Measurements from ENCODE around the gene PHF10.
A peak's percentile ranks its signal among the peaks of the same experiment; 100 is the strongest.
"Not testable (repeated sequence)": the region's sequence is repeated elsewhere in the genome, so short reads cannot be mapped to it uniquely, and the experiment has no call there.

PHF10 gene

DNA sequence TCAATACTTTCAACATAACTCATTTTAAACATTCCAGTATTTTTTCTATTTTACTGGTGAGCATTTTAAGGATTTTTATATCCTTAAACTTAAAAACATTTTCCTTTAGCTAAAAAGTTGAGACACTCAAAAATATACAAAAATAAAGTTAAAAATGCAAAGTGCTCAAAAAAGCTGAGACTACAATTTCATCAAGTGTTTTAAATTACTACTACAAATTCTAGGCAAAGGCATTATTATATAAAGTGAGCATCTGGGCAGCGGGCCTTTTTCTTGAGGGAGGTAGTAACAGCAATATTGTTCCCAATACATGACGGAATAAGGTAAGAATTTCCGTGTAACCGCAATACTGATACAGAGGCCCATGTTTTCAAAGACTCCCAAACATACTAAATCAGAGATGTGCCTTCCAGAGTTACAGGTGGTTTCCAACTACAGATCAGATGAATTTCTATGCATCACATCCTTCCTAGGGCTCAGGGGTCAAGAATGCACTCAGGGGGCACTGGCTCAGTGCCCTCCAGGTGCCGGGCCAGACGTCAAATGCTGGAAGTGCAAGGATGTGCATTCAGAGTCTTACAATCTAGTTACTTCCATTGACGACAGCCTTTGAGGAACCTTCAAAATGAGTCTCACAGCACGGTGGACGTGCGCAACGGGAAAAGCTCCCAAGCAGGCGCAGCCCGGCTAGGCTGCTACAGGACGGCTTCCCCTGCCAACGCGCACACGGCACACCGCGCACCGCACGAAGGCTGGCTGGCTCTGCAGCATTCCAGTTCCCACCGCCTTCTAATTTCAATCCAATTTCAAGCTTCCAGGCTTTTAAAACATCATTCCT, 1.7 kb downstream of the PHF10 start:
- peak; percentile 69 for DNase-seq

DNA sequence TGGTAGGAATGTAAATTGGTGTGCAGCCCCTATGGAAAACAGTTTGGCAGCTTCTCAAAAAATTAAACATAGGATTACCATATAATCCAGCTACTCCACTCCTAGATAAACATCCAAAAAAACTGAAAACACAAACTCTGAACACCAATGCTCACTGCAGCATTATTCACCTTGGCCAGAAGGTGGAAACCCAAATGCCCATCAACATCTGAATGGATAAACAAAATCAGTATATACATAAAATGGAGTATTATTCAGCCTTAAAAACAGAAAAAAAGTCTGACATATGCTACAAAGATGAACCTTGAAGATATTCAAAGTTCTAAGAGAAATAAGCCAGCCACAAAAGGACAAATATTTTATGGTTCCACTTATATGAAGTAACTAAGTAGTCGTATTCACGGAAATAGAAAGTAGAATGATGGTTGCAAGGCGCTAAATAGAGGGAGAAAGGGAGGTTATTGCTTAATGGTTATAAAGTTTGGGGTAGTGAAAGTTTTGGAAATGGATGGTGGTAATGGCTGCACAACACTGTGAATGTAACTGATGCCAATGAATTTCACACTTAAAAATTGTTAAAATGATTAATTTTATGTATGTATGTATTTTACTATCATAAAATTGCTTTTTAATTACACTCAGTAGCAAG, 4.0 kb downstream of the PHF10 start:
- DNase-seq = no peak

DNA sequence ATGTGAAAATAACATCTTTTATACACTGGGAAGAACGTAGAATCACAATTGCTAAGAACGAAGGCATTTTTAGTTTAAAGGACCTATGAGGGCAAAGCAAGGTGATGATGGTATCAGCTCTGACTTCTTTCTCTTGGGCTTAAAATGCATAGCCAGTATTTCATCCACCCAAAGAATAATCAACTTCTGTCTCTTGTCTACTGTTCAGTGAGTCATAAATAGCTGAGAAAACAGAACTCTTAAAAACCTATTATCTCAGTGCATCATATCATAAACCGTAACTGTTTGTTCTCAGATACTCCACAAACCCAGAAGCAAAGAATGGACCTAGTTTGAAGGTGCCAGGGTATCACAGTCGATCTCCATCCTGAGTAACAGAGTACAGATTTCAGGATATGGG, 5.2 kb downstream of the PHF10 start:
- no peak for DNase-seq

DNA sequence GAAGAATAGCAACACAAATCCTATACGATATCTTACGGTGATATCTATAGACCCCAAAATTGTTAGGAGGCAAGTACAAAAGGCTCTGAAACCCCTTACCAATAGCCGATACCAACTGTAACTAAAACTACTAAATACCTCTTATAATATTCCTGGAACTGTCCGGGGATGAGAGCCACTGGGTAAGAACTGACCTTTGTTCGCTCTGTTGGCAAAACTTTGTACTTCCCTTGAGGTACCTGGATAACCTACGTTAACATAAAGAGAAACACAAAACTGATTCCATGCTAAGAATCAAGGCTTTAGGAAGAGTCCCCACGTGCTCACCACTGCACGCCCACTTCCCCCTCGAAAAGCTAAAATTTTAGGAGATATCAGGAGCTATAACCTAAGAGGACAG, 9.7 kb downstream of the PHF10 start:
- DNase-seq = no peak

DNA sequence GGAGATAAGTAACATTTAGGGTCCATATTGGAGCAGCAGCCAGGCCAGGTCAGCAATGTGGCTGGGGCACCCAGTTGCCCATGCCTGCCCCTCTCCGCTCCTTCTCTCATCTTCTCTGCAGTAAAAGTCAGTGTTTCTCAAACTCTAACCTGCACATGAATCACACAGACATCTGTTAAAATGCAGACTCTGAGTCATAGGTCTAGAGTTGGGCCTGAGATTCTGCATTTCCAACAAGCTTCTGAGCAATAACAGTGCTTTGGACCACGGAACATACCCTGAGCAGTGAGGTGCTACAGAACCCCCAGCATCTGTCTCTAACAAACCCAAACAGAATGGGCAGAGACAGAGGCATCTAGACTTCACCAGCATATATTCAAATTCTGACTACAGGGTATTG, 10.1 kb downstream of the PHF10 start:
- no peak for DNase-seq

DNA sequence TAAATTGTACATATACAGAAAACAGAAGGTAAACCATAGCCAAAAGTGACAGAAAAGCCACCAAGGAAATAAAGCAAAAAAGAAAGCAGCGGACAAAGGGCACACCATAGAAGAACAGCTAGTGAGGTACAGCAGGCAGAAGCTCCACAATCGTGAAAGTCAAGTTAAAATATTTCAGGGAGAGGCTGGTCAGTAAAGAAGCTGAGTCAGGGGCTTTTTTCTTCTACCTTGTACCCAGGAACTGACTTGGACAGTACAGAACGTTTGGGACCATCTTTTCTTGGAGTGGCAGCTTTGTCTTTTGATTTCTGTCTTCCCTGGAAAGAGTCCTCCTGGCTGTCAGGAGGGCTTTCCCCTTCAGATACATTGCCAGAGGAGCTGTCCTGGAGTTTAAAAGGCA, 14.3 kb downstream of the PHF10 start:
- no peak for DNase-seq

DNA sequence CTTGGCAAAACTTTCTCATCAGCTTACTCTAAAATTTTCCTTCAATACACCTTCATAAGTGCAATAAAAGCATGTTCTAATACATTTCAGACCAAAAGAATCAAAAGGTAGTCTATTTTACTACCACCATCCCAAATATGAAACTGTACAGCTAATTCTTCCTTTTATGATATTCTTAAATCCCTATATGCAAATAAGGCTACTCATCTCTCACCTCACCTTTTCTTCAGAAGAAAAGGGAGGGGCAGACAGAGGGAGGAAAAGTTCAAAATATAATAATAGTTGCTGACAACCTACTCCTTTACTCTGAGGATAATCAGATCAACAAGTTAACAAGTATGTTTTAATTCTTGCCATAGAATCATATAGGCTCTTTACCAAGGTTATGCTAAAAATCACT, 15.0 kb downstream of the PHF10 start:
- DNase-seq = no peak

DNA sequence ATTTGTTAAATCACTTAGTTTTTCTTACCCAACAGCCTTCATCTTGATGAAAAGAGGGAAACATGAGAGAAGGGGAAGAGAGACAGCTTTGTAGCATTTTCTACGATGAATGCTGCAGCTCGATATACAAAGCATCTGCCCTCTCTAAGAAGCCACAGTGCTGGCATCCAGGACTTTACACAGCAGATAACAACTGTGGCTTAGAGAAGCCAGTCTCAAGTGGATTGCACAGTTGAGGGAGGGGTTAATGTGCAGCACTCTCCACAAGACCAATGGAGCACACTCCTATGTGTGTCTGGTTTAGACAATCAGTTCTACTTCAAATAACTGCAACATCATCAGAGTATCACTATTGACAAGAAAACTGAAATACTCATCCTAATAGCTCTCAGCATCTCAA, 16.5 kb downstream of the PHF10 start:
- no peak for DNase-seq

DNA sequence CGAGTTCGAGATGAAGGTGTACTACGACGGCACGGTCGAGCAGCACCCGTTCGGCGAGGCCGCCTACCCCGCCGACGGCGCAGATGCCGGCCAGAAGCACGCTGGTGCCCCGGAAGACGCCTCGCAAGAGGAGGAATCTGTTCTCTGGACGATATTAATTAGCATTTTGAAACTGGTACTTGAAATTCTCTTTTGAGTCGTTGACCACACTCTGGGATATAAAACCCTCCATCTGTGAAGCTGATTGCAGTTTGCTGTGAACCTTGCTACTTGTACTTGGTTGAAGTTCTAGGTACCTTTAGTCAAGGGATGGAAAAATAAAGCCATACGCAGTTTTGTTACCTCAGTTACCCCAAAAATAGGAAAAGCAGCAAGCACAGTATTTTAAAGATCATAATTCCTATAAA, 21.5 kb downstream of the PHF10 start:
- DNase-seq = no peak

DNA sequence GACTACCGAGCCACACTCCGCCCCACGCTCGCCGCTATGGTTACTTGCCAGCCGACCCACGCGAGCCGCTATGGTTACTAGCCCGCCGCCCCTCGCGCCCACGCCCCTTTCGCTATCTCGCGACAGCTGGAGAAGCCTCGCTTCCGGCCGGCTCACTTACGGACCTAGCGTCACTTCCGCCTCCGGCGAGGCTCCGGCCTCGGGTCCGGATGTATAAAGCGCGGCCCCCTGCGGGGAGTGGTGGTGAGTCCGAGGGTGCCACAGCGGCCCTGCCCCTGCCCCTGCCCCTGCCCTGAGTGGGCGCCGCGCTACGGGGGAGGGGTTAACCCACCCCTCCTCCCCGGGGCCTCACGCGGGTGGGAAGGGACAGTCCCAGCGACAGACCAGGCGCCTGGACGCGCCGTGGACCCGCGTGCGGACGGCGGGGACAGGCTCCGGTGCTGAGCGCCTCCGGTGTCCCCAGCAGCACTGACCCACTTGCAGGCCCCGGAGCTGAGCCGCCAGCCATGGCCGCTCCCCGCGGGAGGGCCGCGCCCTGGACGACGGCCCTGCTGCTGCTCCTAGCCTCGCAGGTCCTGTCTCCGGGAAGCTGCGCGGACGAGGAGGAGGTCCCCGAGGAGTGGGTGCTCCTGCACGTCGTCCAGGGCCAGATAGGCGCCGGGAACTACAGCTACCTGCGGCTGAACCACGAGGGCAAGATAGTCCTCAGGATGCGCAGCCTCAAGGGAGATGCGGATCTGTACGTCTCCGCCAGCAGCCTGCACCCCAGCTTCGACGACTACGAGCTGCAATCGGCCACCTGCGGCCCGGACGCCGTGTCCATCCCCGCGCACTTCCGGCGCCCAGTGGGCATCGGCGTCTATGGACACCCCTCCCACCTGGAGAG, 22.1 kb downstream of the PHF10 start, which contains the start of the genes C6orf120 and WDR27:
Gene C6orf120 (plus strand): TSS at position 173 of the 886 bp plus-strand sequence. CDS start 334 bp downstream, at position 507.
Gene WDR27 (minus strand): TSS at position 76 of the 886 bp plus-strand sequence. CDS start 13,024 bp downstream, outside the sequence.
- DNase-seq = peak; percentile 98

DNA sequence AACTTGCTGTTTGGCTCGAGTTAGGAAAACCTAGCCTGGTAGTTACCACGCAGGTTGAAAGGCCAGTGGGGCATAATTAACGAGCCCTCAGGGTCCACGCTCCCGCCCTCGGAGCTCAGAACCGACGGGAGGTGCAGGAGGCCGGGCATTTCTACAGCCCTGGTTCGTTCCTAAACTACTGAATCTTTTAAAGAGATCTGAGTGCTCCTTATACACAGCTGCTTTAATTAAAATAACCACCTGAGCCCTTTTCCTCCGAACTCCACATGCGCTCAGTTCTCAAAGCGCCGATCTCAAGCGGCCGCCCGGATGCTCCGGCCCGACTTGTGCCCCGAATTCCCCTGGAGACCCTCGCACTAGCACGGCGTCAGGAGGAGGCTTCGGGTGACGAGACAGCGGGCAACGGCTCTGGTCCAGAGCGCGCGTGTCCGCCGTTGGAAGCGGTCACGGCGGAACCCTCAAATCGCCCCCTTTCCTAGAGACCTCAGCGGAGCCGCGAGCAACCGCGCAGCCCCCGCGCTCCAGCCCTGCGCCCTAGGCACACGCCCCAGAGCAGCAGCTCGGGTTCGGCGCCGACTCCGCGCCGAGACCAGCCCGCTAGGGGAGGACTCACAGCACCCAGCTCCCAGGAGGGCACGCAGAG, 22.9 kb downstream of the PHF10 start:
- no peak for DNase-seq

DNA sequence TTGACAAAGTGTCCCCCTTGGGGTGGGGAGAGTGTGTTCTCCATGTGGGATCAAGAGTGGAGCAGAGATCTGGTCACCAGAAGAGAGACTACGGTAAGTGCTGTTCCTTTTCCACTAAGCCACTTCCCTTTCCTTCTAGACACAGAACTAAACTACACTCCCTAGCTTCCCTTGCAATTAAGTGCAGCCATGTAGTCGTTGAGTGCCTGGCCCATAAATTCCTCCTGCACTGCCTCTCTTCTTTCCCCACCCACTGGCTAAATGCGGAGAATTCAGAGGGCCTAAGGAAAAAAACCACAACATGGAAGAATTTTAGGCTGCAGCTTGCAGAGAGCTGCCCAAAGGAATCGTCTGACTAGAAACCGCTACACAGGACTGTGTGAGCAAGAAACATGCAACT, 24.0 kb downstream of the PHF10 start:
- no peak for DNase-seq

DNA sequence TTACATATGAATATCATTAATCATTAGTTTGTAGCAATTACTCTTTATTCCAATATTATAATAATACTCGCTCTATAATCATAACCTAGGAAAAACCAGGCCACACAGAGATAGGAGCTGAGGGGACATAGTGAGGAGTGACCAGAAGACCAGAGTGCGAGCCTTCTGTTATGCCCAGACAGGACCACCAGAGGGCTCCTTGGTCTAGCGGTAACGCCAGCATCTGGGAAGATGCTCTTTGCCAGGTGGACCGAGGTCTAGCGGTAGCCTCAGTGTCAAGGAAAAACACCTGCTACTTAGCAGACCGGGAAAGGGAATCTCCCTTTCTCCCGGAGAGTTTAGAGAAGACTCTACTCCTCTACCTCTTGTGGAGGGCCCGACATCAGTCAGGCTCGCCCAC, 27.2 kb downstream of the PHF10 start:
- DNase-seq = not testable (repeated sequence)

DNA sequence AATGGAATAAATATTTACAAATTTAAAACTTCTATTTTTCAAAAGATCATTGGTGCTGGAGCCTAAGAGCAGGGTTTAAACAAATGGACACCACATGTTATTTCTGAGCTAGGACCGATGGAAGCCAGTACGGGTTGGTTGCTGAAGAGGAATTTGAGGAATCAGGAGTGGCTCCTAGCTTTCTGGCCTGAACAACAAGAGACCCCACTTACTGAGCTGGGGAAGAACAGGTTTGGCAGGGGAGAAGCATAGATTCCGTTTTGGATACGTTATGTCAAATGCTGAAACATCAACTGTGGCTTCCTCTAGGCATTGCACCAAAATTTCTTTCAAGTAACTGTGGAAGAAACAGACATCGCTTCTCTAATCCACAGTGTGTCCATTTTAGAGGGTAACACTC, 29.2 kb downstream of the PHF10 start:
- DNase-seq = no peak

DNA sequence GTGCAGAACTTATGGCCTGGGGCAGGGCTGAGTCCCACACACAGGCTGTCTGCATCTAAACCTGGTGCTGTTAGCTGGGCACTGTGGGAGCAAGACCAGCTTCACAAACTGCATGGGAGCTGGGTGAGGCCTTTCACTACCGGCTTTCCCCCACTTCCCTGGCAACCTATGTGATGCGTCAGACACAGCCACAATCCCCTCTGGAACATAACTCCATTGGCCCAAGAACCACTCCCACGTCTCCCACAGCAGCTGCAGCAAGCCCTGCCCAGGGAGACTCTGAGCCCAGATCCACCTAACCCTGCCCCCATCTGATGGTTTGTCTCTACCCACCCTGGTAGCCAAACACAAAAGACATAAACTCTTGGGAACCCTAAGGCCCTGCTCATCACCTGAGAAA, 31.8 kb downstream of the PHF10 start:
- no peak for DNase-seq

DNA sequence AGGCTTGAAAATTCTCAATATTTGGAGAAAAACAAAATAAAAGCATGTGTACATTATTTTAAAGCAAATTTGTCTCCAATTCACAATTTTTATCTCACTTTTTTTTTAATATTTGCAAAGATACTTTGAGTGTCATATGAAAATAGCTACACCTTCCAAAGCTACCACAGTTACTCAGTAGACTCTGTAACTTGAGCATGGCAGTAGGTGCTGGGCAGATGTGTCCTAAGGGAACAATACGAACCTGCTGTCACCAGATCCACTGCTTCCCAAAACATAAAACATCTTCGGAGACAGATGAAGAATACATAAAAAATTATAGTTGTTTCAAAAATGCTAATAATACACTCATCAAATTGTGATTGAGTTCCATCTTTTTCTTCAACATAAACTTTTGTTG, 33.0 kb downstream of the PHF10 start:
- no peak for DNase-seq

DNA sequence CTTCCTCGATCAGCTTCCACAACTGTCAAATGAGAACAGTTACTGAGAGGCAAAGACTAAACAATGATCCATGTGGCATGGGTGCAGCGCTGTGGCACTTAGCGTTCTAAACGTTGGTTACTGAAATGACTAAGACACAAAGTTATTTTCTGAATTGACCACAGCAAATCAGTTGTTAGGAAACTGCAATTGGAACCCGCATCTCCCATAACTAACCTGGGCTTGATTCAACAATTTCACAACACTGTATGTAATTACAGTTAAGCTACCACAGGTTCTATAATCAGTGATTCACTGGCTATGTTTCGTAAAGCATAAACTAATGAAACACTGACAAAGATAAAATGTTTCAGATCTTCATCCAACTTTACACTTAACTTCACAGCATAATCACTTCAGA, 35.0 kb downstream of the PHF10 start:
- DNase-seq = no peak

DNA sequence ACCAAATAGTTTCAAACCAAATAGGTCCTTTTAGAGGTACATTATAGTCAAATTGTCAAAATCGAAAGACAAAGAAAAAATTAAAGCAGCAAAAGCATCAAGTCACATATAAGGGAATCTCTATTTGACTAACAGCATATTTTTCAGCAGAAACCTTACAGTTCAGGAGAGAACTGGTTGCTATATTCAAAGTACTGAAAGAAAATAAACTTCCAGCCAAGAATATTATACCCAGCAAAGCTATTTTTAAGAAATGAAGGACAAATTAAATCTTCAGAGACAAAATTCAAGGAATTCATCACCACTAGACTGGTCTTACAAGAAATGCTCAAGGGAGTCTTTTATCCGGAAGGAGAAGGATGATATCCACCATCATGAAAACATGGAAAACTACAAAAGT, 38.4 kb downstream of the PHF10 start:
- DNase-seq = no peak

DNA sequence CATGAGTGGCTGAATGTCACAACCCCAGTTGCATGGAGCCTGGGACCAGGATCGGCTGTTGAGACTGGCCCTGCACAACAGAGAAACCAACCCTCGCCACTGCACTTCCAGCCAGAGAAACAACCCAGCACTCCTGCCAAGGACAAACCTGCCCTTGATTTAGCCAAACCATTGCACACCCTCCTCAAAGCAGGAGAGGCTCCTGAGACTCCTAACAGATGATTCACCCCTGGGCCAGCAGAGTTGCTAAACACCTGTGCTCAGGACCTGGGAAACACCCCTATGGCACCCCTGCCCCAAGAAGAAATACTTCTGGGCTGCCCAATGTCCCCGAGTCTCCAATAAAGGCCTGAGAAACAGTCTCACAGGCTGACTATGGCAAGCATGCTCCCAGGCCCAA, 40.2 kb downstream of the PHF10 start:
- DNase-seq = no peak

DNA sequence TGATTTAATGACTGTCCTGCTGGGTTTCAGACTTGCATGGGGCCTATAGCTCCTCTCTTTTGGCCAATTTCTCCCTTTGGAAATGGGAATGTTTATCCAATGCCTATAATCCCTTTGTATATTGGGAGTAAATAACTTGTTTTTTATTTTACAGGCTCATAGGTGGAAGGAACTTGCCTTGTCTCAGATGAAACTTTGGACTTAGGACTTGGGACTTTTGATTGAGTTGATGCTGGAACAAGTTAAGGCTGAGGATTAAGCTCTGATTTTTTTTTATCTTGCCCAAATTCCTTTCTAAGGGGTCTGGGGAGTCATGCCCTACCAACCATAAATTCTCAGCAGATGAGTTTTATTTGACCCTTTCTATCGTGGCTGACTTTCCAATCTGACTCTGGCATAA, 46.0 kb downstream of the PHF10 start:
- DNase-seq = no peak

DNA sequence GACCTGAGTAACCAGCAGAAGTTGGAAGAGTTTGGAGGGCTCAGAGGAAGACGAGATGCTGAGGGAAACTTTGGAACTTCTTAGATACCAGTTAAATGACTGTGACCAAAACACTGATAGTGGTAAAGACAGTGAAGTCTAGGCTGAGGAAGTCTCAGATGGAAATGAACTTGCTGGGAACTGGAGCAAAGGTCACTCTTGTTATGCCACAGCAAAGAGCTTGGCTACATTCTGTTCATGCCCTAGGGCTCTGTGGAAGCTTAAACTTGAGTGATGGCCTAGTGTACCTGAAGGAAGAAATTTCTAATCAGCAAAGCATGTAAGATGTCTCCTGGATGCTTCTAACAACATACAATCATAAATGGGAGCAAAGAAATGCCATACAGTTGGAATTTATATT, 47.2 kb downstream of the PHF10 start:
- DNase-seq = no peak

DNA sequence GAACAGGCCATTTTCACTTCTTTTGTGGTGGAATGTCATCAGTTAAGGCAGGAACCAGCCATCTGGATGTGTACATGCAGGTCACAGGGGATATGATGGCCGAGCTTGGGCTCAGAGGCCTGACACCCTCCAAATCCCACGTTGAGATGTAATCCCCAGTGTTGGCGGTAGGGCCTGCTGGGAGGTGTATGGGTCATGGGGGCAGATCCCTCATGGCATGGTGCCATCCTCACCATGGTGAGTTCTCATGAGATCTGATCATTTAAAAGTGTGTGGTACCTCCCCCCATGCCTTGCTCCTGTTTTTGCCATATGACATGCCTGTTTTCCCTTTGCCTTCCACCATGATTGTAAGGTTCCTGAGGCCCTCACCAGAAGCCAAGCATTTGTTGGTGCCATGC, 49.3 kb downstream of the PHF10 start:
- DNase-seq = no peak

DNA sequence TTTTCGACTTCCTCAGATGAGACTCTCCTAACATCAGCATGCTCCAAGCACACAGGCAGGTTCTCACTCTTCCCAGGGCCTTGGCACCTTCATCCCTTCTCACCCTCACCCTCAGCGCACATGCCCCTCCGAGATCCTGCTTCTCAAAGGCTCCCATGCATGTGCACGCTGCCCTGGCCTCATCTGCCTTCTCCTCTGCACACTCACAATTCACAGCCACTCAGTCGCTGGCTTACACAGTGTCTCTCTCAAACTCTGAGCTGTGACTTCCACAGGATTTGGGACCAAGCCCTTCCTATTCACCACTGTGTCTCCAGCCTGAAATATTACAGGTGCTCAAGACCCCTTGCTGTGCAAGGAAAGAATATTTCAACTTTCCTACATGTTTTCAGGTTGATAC, 52.7 kb downstream of the PHF10 start:
- DNase-seq = no peak

All from RPMI8226 (cell line).